ENCODE results near the gene RBKS.

Gene RBKS

DNA sequence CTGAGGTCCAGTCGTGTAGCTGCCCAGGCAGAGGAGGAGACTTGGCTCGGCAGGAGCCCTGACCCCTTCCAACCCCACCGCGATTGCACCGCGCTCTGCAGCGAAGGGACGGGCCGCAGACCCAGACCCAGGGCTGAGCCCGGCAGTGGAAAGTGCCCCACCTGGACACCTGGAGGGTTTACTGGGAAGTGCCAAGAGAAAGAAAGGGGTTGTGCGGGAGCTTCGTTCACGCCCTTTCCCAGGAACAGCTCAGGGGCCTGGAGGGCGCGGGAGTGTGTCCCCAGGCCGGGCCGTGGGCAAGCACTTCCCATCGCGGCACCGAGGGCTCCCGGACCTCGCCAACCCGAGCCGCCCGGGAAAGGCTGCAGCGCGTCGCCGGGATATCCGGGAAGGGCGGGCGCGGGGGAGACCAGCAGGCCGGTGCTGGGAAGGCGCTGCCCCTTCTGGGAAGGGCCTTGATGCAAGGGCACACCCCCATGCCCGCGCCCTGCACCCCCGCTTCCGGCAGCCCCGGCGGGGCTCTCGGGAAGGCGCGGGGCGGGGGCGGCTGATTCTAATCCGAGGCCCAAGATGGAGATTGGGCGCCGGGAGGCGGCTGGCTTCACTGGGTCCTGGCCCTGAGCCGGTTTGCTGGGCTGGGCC is 154.8 kb downstream of the RBKS start:
- DNase-seq (ENCODE audit: low read depth in 2 of 2), result peak in 1 of 2 donors; percentile 46

- DNase-seq (ENCODE audit: low read depth in 2 of 2), result no peak
These were observed 155.9 kb downstream of the RBKS start for GRCh38 chr2:27734305-27734704.

All from stimulated activated CD4-positive, alpha-beta T cell treated with anti-CD3 and anti-CD28 coated beads, Interleukin-1b, Interleukin-23, amount 100 ng/mL, for 1 hour (primary cell).